RPMI7951 (cell line): Measurements from ENCODE around the gene ZNF563. TPM values are rescaled to one million over a fixed set of nuclear protein-coding genes. Genes with fewer than 3 reads are reported as not detected.

Experiments
- DNase-seq: peaks from one replicate; pipeline ENCODE4 v3.0.0-alpha.2; 2012; ENCODE audit warnings: low read depth
- total RNA-seq: library from RNA; depleted of rRNA; stranded (reverse); fragments of >200 nt; shearing (Covaris generic); gene quantifications from 2 replicates; pipeline ENCODE4 v1.2.3, GENCODE V29; 2014; rRNA removed

Gene ZNF563
- total RNA-seq, 1 experiment from 2014 or later = 3.0 TPM

DNA sequence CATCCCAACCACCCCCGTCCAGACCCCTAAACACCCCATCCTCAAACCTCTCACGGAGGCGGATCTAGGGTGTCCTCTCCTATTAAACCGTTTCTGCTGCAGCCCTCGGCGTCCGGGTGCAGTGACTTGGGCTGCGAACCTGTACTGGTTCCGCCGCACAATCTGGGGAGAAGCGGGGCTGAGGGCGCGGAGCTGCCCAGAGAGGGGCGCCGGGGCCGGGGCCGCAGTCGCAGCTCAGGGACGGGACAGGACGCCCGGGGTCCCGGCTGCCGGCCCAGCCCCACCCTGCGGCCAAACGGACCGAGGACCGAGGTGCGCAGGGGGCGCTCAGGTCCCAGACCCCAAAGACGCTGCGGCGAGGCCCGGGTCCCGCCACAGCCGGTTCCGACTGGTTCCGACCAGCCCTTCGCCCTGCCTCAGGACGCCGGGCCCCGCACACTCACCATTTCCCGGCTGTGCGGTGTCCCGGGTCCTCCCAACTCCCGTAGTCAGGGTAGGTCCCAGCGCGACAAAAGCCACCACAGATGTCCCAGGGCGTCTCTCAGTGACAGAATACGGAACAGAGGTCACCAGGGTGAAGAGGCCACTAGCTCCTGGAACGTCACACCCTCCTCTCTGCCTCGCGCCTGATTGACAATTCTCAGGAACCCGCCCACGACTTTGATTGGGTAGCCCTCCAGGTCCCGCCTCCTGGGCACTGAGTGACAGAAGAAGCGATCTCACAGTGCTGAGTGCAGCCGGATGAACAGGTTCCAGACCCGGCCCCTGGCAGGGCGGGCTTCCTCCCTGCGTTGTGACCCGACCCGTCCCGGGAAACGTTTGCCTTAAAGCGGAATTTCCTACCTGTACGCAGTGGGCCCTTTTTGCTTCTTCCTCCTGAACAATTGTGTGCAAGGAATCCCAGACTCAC, 38.9 kb downstream of the ZNF563 start, which contains the start of gene ZNF44:
Gene ZNF44, minus strand, starts transcription at position 635 of the 910 bp plus-strand sequence. Its CDS starts 189 bp downstream, at position 446.
- peak; percentile 95 for DNase-seq

DNA sequence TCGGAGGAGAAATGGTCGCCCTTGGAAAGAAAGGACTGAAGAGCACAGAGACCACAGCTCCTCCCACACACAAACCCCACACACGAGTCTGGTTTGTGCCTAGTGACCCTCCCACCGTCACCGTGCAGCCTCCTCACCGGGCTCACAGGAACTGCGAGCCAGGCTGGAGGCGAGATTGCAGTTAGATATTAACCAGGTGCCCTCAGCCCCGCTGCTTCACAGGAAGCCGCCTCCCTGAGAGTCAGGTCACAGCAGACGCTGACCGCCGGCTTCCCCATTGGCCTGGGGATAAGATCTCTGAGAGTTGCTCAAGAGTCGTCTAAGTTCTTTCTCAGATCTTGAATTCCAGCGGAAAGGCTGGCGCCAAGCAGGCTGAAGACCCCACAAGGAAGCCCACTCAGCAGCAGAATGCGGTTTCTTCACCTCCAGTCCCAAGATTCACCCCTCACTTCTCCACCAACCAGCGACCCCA, 39.6 kb downstream of the ZNF563 start:
- DNase-seq = peak; percentile 65

DNA sequence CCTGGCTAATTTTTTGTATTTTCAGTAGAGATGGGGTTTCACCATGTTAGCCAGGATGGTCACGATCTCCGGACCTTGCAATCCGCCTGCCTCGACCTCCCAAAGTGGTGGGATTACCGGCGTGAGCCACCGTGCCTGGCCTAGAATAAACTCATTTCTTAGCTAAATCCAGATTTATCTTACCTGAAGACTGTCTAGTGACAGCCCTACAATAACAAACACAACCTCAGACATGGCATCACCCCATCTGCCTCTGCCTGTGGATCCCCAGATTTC, 43.7 kb downstream of the ZNF563 start:
- DNase-seq = no peak

DNA sequence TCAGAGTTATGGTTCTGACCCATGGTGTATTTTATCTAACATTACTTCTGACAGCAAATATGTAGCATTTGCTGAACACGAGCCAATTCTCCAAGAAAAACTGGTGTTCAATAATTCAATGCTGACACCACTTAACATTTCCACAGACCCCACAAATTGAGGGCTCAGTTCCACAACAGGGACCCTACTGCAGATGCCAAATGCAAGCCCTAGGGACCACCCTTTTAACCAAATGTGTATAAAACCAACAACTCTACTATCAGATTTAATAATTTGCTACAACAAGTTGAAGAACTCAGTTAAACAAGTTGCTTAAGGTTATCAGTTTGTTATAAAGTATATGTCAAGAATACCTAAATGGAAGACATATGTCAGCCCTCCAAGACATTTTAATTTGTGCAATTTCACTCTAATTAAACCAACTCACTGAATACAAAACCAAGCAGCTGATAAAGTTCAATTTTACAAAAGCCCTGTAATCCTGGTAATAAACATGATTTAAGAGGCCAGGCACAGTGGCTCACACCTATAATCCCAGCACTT, 45.4 kb downstream of the ZNF563 start:
- DNase-seq = no peak

DNA sequence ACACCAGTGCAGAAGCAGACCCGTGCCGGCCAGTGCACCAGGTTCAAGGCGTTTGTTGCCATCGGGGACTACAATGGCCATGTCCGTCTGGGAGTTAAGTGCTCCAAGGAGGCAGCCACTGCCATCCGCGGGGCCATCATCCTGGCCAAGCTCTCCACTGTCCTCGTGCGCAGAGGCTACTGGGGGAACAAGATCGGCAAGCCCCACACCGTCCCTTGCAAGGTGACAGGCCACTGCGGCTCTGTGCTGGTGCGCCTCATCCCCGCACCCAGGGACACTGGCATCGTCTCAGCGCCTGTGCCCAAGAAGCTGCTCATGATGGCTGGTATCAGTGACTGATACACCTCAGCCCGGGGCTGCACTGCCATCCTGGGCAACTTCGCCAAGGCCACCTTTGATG, 48.8 kb downstream of the ZNF563 start:
- DNase-seq = no peak

DNA sequence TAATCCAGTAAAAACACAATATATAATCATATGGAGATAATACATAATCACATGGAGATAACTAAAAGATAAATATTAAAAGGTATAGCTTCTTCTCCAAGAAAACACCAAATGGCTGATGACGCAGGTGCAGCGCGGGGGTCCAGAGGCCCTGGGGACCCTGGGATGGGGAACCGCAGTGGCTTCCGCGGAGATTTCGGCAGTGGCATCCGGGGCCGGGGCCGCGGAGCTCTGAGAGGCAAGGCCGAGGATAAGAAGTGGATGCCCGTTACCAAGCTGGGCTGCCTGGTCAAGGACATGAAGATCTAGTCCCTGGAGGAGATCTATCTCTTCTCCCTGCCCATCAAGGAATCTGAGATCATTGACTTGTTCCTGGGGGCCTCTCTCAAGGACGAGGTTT, 49.2 kb downstream of the ZNF563 start:
- DNase-seq = no peak

DNA sequence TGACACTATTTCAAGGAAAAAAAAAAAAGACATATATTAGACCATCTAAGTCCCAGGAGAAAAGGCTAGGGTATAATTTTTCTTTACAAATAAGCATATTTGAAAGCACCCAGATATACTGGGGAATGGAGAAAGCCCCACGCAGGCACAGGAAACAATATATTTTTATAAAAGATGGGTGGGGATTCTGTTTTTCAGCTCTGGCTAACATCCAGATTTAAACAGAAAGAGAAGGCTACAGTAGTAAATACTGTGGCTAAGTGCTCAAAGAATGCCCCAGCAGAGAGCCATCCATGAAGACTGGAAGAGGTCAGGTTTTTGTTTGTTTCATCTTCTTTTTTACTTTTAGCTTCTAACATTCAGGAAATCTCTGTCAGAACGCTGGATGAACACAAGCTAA, 54.7 kb downstream of the ZNF563 start:
- DNase-seq = no peak

DNA sequence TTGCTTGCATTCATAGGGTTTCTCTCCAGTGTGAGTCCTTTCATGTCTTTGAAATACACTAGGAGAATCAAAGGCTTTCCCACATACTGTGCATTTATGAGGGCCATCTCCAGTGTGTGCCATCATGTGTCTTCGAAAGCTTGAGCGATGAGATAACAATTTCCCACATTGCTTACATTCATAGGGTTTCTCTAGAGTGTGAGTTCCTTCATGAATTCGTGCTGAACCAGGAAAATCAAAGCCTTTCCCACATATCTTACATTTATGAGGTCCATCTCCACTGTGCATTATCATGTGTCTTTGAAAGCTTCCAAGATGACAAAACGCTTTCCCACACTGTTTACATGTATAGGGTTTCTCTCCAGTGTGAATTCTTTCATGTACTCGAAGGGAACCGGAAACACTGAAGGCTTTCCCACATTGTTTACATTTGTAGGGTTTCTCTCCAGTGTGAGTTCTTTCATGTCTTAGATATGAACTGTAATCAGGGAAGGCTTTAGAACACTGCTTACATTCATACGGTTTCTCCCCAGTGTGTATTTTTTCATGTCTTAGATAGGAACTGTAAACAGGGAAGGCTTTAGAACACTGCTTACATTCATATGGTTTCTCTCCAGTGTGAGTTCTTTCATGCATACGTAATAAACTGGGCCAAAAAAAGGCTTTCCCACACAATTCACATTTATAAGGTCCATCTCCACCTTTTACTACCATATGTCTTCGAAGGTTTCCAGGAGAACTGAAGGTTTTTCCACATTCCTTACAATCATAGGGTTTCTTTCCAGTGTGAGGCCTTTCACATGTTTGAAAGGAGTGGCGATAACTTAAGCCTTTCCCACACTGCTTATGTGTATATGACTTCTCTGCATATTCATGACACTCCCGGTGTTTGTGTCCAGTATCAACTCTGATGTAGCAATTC, 60.2 kb downstream of the ZNF563 start:
- DNase-seq = no peak

DNA sequence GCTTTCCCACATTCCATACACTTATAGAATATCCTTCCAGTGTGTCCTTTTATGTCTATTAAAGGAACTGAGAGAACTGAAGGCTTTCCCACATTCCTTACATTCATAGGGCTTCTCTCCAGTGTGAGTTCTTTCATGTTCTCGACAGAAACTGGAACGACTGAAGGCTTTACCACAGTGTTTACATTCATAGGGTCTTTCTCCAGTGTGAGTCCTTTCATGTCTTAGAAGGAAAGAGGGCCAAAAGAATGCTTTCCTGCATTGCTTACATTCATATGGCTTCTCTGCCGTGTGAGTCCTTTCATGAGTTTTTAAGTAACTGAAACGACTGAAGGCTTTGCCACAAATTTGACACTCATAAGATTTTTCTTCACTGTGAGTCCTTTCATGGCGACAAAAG, 61.0 kb downstream of the ZNF563 start:
- DNase-seq = no peak

DNA sequence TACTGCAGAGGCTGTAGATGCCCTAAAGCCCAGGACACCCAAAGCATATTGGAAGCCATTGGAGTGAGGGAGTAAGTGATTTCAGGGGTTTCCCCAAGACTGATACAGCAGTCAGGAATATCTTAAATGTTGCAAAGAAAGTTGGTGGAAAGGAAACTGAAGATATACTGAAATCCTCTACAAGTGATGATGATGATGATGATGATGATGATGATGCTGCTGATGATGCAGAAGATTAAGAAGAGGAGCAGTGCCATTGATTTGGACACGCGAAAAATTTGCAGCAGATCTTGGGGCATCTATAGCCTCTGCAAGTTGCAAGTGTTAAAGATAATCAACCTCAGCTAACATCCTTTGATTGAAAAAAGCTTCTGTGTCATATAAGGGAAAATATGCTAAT, 62.6 kb downstream of the ZNF563 start:
- no peak for DNase-seq

Other genes starting within 250 kb of the ZNF563 start
- 7.6 and 8.3 TPM in 2 replicates for gene ZNF20, start 193.3 kb downstream of the ZNF563 start, total RNA-seq
- gene ZNF625, start 176.9 kb downstream of the ZNF563 start, total RNA-seq = 6.8 and 7.9 TPM in 2 replicates
- gene ZNF136, start 170.5 kb downstream of the ZNF563 start, total RNA-seq = 6.6 and 9.0 TPM in 2 replicates
- gene ZNF44, start 38.8 kb downstream of the ZNF563 start, total RNA-seq = 5.0 and 6.6 TPM in 2 replicates
- gene ZNF442, start 32.0 kb upstream of the ZNF563 start, total RNA-seq = 1.6 and 2.1 TPM in 2 replicates
- 3.9 and 4.8 TPM in 2 replicates for gene ZNF799, start 67.6 kb upstream of the ZNF563 start, total RNA-seq
- 4.8 and 5.8 TPM in 2 replicates for gene ZNF443, start 107.4 kb upstream of the ZNF563 start, total RNA-seq
- 3.0 and 3.5 TPM in 2 replicates for gene ZNF709, start 151.2 kb upstream of the ZNF563 start, total RNA-seq
- gene ZNF564, start 217.8 kb upstream of the ZNF563 start, total RNA-seq = 2.5 and 3.3 TPM in 2 replicates